Caco-2 (cell line): ENCODE measurements around the gene ZNF518B. TPM values are rescaled to one million over a fixed set of nuclear protein-coding genes. Genes with fewer than 3 reads are reported as not detected.

Experiments
- BruUV-seq: library from RNA; stranded (reverse); fragments of 400-500 nt; replicated peaks from 2 replicates; lab custom pipeline; 2021; lab: Mats Ljungman, UMichigan
- CTCF ChIA-PET: fragments of 300-600 bp; sonication (Branson Sonifier 250); formaldehyde crosslinking; loops from one replicate; lab custom pipeline; 2022; ENCODE audit warnings: antibody characterized with exemption; lab: Charles Lee
- POLR2A ChIA-PET: fragments of 300-600 bp; sonication (Branson Sonifier 250); formaldehyde crosslinking; loops from one replicate; lab custom pipeline; 2022; ENCODE audit warnings: antibody characterized with exemption; lab: Charles Lee
- DNase-seq, 2 experiments: peaks; one replicate each; pipeline versions ENCODE4 v3.0.0 to v3.0.0-alpha.2; 2020 to 2022
- H3K27me3 ChIP-seq: replicated peaks from 2 replicates; pipeline ENCODE4 v1.6.0; 2011; ENCODE audit warnings: low read length; ENCODE audit not compliant: control insufficient read depth, insufficient read depth
- H3K36me3 ChIP-seq: 2 replicates; pipeline ENCODE4 v1.5.1; 2011; ENCODE audit warnings: low read length; ENCODE audit not compliant: control insufficient read depth, insufficient read depth
- H3K4me1 ChIP-seq: fragments of 250-450 bp; sonication (Bioruptor Pico); 2 replicates; pipeline ENCODE4 v1.5.1; 2020; ENCODE audit warnings: mild to moderate bottlenecking
- H3K4me3 ChIP-seq: 2 replicates; pipeline ENCODE4 v1.5.1; 2011; ENCODE audit warnings: low read depth, mild to moderate bottlenecking, control low read depth, low read length
- H3K9me3 ChIP-seq: fragments of 250-450 bp; sonication (Bioruptor Pico); 2 replicates; pipeline ENCODE4 v1.5.1; 2020; ENCODE audit warnings: mild to moderate bottlenecking, moderate library complexity
- H3K27ac Mint-ChIP-seq: one replicate; pipeline ENCODE4 v1.8.0; 2022; ENCODE audit warnings: mixed read lengths; ENCODE audit not compliant: unreplicated experiment
- H3K27me3 Mint-ChIP-seq: one replicate; pipeline ENCODE4 v1.8.0; 2022; ENCODE audit warnings: mixed read lengths; ENCODE audit not compliant: insufficient read depth, unreplicated experiment
- H3K36me3 Mint-ChIP-seq: one replicate; pipeline ENCODE4 v1.8.0; 2022; ENCODE audit warnings: mild to moderate bottlenecking, mixed read lengths; ENCODE audit not compliant: insufficient read depth, unreplicated experiment
- H3K4me1 Mint-ChIP-seq: one replicate; pipeline ENCODE4 v1.8.0; 2022; ENCODE audit warnings: low read depth, mixed read lengths; ENCODE audit not compliant: unreplicated experiment
- H3K4me3 Mint-ChIP-seq: one replicate; pipeline ENCODE4 v1.8.0; 2022; ENCODE audit warnings: mild to moderate bottlenecking, moderate library complexity, mixed read lengths; ENCODE audit not compliant: unreplicated experiment
- H3K9me3 Mint-ChIP-seq: one replicate; pipeline ENCODE4 v1.8.0; 2022; ENCODE audit warnings: mixed read lengths; ENCODE audit not compliant: unreplicated experiment
- CTCF ChIP-seq, 2 experiments: fragments of 200-600 bp in 1 of 2; IDR thresholded peaks; 1 replicate in 1 of 2; 2 replicates in 1 of 2; pipeline versions ENCODE4 v1.5.1 to v1.8.0; 2011 to 2022; ENCODE audit warnings: antibody characterized with exemption in 1 of 2, control low read depth in 1 of 2, inconsistent platforms in 1 of 2, low read depth in 1 of 2, low read length in 1 of 2, mild to moderate bottlenecking in 1 of 2, moderate library complexity in 1 of 2; ENCODE audit not compliant: insufficient read depth in 1 of 2, severe bottlenecking in 1 of 2, unreplicated experiment in 1 of 2
- intact Hi-C: fragments of 100-400 bp; cut with micrococcal nuclease; formaldehyde crosslinking; loops from one replicate; pipeline ENCODE4 v1.10.0; 2022; ENCODE audit not compliant: unreplicated experiment
- total RNA-seq: library from RNA; stranded (reverse); gene quantifications from 2 replicates; pipeline ENCODE4 v1.2.3, GENCODE V29; 2022

ZNF518B gene
- total RNA-seq, 1 experiment from 2014 or later, result not detected

DNA sequence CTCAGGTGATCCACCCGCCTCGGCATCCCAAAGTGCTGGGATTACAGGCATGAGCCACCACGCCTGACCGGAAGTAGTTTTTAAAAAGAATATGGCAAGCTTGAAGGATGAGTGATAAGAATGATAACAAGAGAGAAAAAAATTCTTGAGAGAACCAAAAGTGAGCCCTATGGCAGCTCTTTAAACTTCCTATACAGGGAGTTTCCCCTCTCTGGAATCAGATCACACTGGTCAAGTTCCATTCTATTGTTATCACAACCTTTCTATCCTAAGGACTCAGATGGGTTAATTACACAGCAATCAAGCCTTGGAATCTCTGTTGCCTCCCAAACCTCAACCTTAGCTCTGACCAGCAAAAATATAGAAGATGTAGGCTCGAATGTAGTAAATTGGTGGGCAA lies 33.8 kb upstream of the ZNF518B start:
- Histone ChIP-seq H3K4me1 (no peaks in the 10 kb centered on the region), H3K27me3 (no peaks in the 10 kb centered on the region), H3K4me3 (no peak overlapping the region), H3K9me3 (no peaks in the 10 kb centered on the region), H3K36me3 (no peaks in the 10 kb centered on the region)
- Mint-ChIP-seq H3K4me1 (no peaks in the 10 kb centered on the region), H3K4me3 (no peak overlapping the region), H3K36me3 (no peaks in the 10 kb centered on the region), H3K27me3 (peaks cover 10% of the 10 kb centered on the region), H3K27ac (no peak overlapping the region), H3K9me3 (no peaks in the 10 kb centered on the region)
- TF ChIP-seq CTCF (IDR thresholded peaks at IDR 0.05; ENCODE audit: insufficient read depth in 1 of 2, low read depth in 1 of 2, low read length in 1 of 2, severe bottlenecking in 1 of 2, unreplicated experiment in 1 of 2), result no peak
- CTCF ChIA-PET, result no interaction called here
- no TSS peak for BruUV-seq
- intact Hi-C loops, result no loop called here
- DNase-seq, result no peak
- POLR2A ChIA-PET, result no interaction called here

GRCh38 chr4:10482913-10483312 lies 25.7 kb upstream of the ZNF518B start:
- H3K4me3 ChIP-seq, result no peak overlapping the region
- H3K9me3 Mint-ChIP-seq, result no peaks in the 10 kb centered on the region
- POLR2A ChIA-PET, result no interaction called here

DNA sequence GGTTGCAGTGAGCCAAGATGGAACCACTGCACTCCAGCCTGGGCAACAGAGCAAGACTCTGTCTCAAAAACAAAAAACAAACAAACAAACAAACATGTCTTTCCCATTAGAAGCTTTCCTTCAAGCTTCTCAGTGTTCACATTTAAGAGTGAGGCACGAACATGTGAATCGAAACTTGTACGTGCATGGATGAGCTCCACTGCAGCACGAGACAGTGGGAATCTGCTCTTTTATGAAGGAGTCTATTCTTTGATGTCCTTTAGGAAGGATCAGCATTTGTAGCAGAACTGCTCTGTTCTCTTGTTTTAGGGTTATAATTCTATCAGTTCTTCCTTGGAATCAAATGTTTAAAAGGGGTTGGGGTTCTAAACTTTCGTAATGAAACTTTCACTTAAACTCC lies 23.4 kb upstream of the ZNF518B start:
- H3K27ac Mint-ChIP-seq, result no peak overlapping the region
- H3K36me3 ChIP-seq, result no peaks in the 10 kb centered on the region
- no peaks in the 10 kb centered on the region for H3K4me1 Mint-ChIP-seq
- H3K27me3 Mint-ChIP-seq, result no peaks in the 10 kb centered on the region
- BruUV-seq, result no TSS peak
- no peak overlapping the region for H3K4me3 Mint-ChIP-seq
- no peaks in the 10 kb centered on the region for H3K9me3 ChIP-seq
- intact Hi-C loops, result no loop called here
- H3K4me3 ChIP-seq, result no peak overlapping the region
- no peak for DNase-seq
- ChIA-PET POLR2A (no interaction called here), CTCF (no interaction called here)
- H3K4me1 ChIP-seq, result no peaks in the 10 kb centered on the region
- H3K9me3 Mint-ChIP-seq, result no peaks in the 10 kb centered on the region
- H3K36me3 Mint-ChIP-seq, result no peaks in the 10 kb centered on the region
- no peak for TF ChIP-seq CTCF (IDR thresholded peaks at IDR 0.05; ENCODE audit: insufficient read depth in 1 of 2, low read depth in 1 of 2, low read length in 1 of 2, severe bottlenecking in 1 of 2, unreplicated experiment in 1 of 2)
- no peaks in the 10 kb centered on the region for H3K27me3 ChIP-seq

More at GRCh38 chr4:10482913-10483312, 25.7 kb upstream of the ZNF518B start:
- Mint-ChIP-seq H3K27me3 (peaks cover 4% of the 10 kb centered on the region), H3K36me3 (no peaks in the 10 kb centered on the region), H3K4me3 (no peak overlapping the region), H3K4me1 (no peaks in the 10 kb centered on the region), H3K27ac (no peak overlapping the region)
- intact Hi-C loops, result no loop called here
- no peak for TF ChIP-seq CTCF (IDR thresholded peaks at IDR 0.05; ENCODE audit: insufficient read depth in 1 of 2, low read depth in 1 of 2, low read length in 1 of 2, severe bottlenecking in 1 of 2, unreplicated experiment in 1 of 2)
- no TSS peak for BruUV-seq
- Histone ChIP-seq H3K36me3 (no peaks in the 10 kb centered on the region), H3K4me1 (no peaks in the 10 kb centered on the region), H3K27me3 (no peaks in the 10 kb centered on the region), H3K9me3 (no peaks in the 10 kb centered on the region)
- DNase-seq, result no peak
- CTCF ChIA-PET, result no interaction called here
